HepG2 (cell line): ENCODE measurements around the gene RSF1. TPM values are rescaled to one million over a fixed set of nuclear protein-coding genes. Genes with fewer than 3 reads are reported as not detected.

Source experiments
- FLYWCH1 ChIP-seq: sonication (generic); formaldehyde crosslinking; IDR thresholded peaks from 2 replicates; pipeline ENCODE4 v1.8.1; 2023; ENCODE audit warnings: mild to moderate bottlenecking, missing genetic modification reagents
- KDM4B ChIP-seq: sonication (generic); formaldehyde crosslinking; IDR thresholded peaks from 2 replicates; pipeline ENCODE4 v1.4.0; 2020; ENCODE audit warnings: missing genetic modification reagents
- KMT2B ChIP-seq: IDR thresholded peaks from 2 replicates; pipeline ENCODE4 v1.6.1; 2016; ENCODE audit warnings: missing genetic modification reagents, missing compliant biosample characterization
- MBNL3 ChIP-seq: fragments of 250-450 bp; sonication (Bioruptor Pico); conservative IDR thresholded peaks from 2 replicates; pipeline ENCODE4 v1.8.0; 2022; ENCODE audit warnings: mild to moderate bottlenecking, inconsistent platforms
- MEIS2 ChIP-seq: sonication (generic); formaldehyde crosslinking; IDR thresholded peaks from 2 replicates; pipeline ENCODE4 v1.9.0; 2021; ENCODE audit warnings: mild to moderate bottlenecking, missing genetic modification reagents
- MXI1 ChIP-seq: IDR thresholded peaks from 3 replicates; pipeline ENCODE4 v1.6.1; 2012; ENCODE audit warnings: low read depth, low read length, inconsistent platforms, borderline replicate concordance
- NFIB ChIP-seq: sonication (generic); formaldehyde crosslinking; IDR thresholded peaks from 2 replicates; pipeline ENCODE4 v1.9.0; 2021; ENCODE audit warnings: missing genetic modification reagents, mild to moderate bottlenecking, borderline replicate concordance
- NFRKB ChIP-seq: fragments of 450-650 bp; IDR thresholded peaks from 2 replicates; pipeline ENCODE4 v1.6.1; 2017
- NR2F1 ChIP-seq, 2 experiments: fragments of 450-650 bp in 1 of 2; formaldehyde crosslinking in 1 of 2; IDR thresholded peaks; 2 replicates each; pipeline versions ENCODE4 v1.5.0 to v1.6.1; 2016 to 2020; ENCODE audit warnings: mild to moderate bottlenecking in 1 of 2, missing compliant biosample characterization in 1 of 2, missing genetic modification reagents in 1 of 2, moderate library complexity in 1 of 2
- ONECUT2 ChIP-seq: sonication (generic); formaldehyde crosslinking; IDR thresholded peaks from 2 replicates; pipeline ENCODE4 v1.4.0; 2020; ENCODE audit warnings: missing genetic modification reagents
- RAD51 ChIP-seq: fragments of 450-650 bp; IDR thresholded peaks from 2 replicates; pipeline ENCODE4 v1.6.1; 2016; ENCODE audit warnings: borderline replicate concordance
- RBM39 ChIP-seq: fragments of 200-400 bp; formaldehyde crosslinking; IDR thresholded peaks from one replicate; pipeline ENCODE4 v1.6.1; 2018; ENCODE audit warnings: antibody characterized with exemption, mild to moderate bottlenecking, low read depth, low read length; ENCODE audit not compliant: poor library complexity, severe bottlenecking
- SOX5 ChIP-seq: IDR thresholded peaks from 2 replicates; pipeline ENCODE4 v1.6.1; 2016; ENCODE audit warnings: borderline replicate concordance
- ZNF556 ChIP-seq: sonication (generic); formaldehyde crosslinking; IDR thresholded peaks from 2 replicates; pipeline ENCODE4 v1.4.0; 2020; ENCODE audit warnings: mild to moderate bottlenecking, missing genetic modification reagents, borderline replicate concordance
- ZNF563 ChIP-seq: sonication (generic); formaldehyde crosslinking; IDR thresholded peaks from 2 replicates; pipeline ENCODE4 v1.8.0; 2022; ENCODE audit warnings: mild to moderate bottlenecking, moderate library complexity, missing genetic modification reagents
- polyA plus RNA-seq, 8 experiments: library from polyadenylated mRNA; depleted of rRNA in 3 of 8; stranded (reverse) in 7 of 8; unstranded in 1 of 8; fragments of >200 nt; fragmentation: Illumina TruSeq in 4 of 8; extraction: Trizol in 4 of 8; gene quantifications; 2 replicates each; pipeline versions ENCODE4 v1.2.1 to v1.2.3, GENCODE V29; 2011 to 2016; ENCODE audit warnings: low read depth in 4 of 8, missing spikeins in 1 of 8, mixed read lengths in 1 of 8; ENCODE audit not compliant: insufficient read depth in 1 of 8
- total RNA-seq, 5 experiments: library from RNA; depleted of rRNA; stranded (reverse); fragments of >200 nt; fragmentation: Illumina TruSeq; extraction: Trizol; gene quantifications; 2 replicates each; pipeline ENCODE4 v1.2.3, GENCODE V29; 2016; ENCODE audit warnings: low read depth in 1 of 5
- TF ChIP-seq, protein P1 (sequence below): sonication (generic); formaldehyde crosslinking; IDR thresholded peaks from 2 replicates; pipeline ENCODE4 v1.8.0; 2022; ENCODE audit warnings: missing genetic modification reagents, mild to moderate bottlenecking, moderate library complexity, borderline replicate concordance
- TF ChIP-seq, protein P2 (sequence below): sonication (generic); formaldehyde crosslinking; IDR thresholded peaks from 2 replicates; pipeline ENCODE4 v1.8.1; 2023; ENCODE audit warnings: missing genetic modification reagents, inconsistent platforms, borderline replicate concordance
- TF ChIP-seq, protein P3 (sequence below): sonication (generic); formaldehyde crosslinking; IDR thresholded peaks from 2 replicates; pipeline ENCODE4 v1.9.0; 2021; ENCODE audit warnings: missing genetic modification reagents, mild to moderate bottlenecking, borderline replicate concordance
- TF ChIP-seq, protein P4 (sequence below): sonication (generic); formaldehyde crosslinking; IDR thresholded peaks from 2 replicates; pipeline ENCODE4 v1.8.1; 2022; ENCODE audit warnings: low read depth, mild to moderate bottlenecking, missing genetic modification reagents
- TF ChIP-seq, protein P5 (sequence below): IDR thresholded peaks from 2 replicates; pipeline ENCODE4 v1.6.1; 2016; ENCODE audit warnings: low read depth
- TF ChIP-seq, protein P6 (sequence below): sonication (generic); formaldehyde crosslinking; IDR thresholded peaks from 2 replicates; pipeline ENCODE4 v1.5.0; 2020; ENCODE audit warnings: missing genetic modification reagents

The RSF1 gene
- total and polyA plus RNA-seq, 2 of the 13 experiments (the other 11 are each of a cell fraction or from before 2014, with no cell fraction given), result 15.5 to 33.1 TPM

DNA sequence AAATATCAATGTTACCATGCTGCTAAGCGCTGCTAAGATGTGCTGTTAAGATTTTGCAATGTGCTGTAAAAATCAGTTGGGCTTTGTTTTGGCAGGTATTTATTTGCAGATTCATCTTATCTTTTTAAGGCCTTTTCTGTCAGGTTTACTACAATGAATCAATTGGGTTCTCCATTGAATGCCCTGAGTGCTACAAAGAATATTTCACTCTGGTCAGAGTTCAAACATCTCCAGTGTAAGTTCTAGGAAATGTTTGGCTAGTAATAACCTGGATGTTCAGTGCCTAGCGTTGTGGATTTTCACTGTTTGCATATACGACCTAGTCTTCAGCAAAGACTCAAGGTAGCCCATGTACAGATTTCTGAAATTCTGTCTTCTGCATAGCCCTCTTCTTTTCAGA lies 36.0 kb downstream of the RSF1 start (continued):
- TF ChIP-seq, protein P1, sequence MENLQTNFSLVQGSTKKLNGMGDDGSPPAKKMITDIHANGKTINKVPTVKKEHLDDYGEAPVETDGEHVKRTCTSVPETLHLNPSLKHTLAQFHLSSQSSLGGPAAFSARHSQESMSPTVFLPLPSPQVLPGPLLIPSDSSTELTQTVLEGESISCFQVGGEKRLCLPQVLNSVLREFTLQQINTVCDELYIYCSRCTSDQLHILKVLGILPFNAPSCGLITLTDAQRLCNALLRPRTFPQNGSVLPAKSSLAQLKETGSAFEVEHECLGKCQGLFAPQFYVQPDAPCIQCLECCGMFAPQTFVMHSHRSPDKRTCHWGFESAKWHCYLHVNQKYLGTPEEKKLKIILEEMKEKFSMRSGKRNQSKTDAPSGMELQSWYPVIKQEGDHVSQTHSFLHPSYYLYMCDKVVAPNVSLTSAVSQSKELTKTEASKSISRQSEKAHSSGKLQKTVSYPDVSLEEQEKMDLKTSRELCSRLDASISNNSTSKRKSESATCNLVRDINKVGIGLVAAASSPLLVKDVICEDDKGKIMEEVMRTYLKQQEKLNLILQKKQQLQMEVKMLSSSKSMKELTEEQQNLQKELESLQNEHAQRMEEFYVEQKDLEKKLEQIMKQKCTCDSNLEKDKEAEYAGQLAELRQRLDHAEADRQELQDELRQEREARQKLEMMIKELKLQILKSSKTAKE (CRISPR knock-in tag), result no peak
- TF ChIP-seq RBM39 (no peak), ONECUT2 (no peak), KDM4B (no peak), FLYWCH1 (CRISPR knock-in tag) (no peak), ZNF563 (CRISPR knock-in tag) (no peak), MEIS2 (no peak), MBNL3 (CRISPR knock-in tag) (no peak), NFRKB (no peak), NR2F1 (CRISPR knock-in tag; IDR thresholded peaks at IDR 0.05) (no peak), SOX5 (CRISPR knock-in tag) (peak; percentile 18; the same call in 1 of the 2 replicates), KMT2B (CRISPR knock-in tag) (no peak), ZNF556 (CRISPR knock-in tag) (no peak), MXI1 (no peak), NFIB (no peak), RAD51 (no peak)
- TF ChIP-seq, protein P2, sequence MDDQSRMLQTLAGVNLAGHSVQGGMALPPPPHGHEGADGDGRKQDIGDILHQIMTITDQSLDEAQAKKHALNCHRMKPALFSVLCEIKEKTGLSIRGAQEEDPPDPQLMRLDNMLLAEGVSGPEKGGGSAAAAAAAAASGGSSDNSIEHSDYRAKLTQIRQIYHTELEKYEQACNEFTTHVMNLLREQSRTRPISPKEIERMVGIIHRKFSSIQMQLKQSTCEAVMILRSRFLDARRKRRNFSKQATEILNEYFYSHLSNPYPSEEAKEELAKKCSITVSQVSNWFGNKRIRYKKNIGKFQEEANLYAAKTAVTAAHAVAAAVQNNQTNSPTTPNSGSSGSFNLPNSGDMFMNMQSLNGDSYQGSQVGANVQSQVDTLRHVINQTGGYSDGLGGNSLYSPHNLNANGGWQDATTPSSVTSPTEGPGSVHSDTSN (CRISPR knock-in tag), result no peak
- TF ChIP-seq, protein P3, sequence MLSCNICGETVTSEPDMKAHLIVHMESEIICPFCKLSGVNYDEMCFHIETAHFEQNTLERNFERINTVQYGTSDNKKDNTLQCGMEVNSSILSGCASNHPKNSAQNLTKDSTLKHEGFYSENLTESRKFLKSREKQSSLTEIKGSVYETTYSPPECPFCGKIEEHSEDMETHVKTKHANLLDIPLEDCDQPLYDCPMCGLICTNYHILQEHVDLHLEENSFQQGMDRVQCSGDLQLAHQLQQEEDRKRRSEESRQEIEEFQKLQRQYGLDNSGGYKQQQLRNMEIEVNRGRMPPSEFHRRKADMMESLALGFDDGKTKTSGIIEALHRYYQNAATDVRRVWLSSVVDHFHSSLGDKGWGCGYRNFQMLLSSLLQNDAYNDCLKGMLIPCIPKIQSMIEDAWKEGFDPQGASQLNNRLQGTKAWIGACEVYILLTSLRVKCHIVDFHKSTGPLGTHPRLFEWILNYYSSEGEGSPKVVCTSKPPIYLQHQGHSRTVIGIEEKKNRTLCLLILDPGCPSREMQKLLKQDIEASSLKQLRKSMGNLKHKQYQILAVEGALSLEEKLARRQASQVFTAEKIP, result no peak
- TF ChIP-seq, protein P4, sequence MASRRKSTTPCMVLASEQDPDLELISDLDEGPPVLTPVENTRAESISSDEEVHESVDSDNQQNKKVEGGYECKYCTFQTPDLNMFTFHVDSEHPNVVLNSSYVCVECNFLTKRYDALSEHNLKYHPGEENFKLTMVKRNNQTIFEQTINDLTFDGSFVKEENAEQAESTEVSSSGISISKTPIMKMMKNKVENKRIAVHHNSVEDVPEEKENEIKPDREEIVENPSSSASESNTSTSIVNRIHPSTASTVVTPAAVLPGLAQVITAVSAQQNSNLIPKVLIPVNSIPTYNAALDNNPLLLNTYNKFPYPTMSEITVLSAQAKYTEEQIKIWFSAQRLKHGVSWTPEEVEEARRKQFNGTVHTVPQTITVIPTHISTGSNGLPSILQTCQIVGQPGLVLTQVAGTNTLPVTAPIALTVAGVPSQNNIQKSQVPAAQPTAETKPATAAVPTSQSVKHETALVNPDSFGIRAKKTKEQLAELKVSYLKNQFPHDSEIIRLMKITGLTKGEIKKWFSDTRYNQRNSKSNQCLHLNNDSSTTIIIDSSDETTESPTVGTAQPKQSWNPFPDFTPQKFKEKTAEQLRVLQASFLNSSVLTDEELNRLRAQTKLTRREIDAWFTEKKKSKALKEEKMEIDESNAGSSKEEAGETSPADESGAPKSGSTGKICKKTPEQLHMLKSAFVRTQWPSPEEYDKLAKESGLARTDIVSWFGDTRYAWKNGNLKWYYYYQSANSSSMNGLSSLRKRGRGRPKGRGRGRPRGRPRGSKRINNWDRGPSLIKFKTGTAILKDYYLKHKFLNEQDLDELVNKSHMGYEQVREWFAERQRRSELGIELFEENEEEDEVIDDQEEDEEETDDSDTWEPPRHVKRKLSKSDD (CRISPR knock-in tag), result no peak
- TF ChIP-seq, protein P5, sequence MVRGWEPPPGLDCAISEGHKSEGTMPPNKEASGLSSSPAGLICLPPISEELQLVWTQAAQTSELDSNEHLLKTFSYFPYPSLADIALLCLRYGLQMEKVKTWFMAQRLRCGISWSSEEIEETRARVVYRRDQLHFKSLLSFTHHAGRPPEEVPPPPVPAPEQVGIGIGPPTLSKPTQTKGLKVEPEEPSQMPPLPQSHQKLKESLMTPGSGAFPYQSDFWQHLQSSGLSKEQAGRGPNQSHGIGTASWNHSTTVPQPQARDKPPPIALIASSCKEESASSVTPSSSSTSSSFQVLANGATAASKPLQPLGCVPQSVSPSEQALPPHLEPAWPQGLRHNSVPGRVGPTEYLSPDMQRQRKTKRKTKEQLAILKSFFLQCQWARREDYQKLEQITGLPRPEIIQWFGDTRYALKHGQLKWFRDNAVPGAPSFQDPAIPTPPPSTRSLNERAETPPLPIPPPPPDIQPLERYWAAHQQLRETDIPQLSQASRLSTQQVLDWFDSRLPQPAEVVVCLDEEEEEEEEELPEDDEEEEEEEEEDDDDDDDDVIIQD, result peak; percentile 30; the same call in 1 of the 2 replicates
- TF ChIP-seq, protein P6, sequence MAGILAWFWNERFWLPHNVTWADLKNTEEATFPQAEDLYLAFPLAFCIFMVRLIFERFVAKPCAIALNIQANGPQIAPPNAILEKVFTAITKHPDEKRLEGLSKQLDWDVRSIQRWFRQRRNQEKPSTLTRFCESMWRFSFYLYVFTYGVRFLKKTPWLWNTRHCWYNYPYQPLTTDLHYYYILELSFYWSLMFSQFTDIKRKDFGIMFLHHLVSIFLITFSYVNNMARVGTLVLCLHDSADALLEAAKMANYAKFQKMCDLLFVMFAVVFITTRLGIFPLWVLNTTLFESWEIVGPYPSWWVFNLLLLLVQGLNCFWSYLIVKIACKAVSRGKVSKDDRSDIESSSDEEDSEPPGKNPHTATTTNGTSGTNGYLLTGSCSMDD (CRISPR knock-in tag), result no peak
